SK-N-SH (cell line): ENCODE data around the gene TRPV5. TPM values are rescaled to one million over a fixed set of nuclear protein-coding genes. Genes with fewer than 3 reads are reported as not detected.

ENCODE experiments used
- CTCF ChIA-PET: fragments of 300-600, 350-600 bp; formaldehyde crosslinking; extraction: SDS; loops from one replicate; lab custom pipeline; 2021; lab: Yijun Ruan, JAX
- POLR2A ChIA-PET: fragments of 350-600 bp; sonication (Branson Sonifier 250); formaldehyde crosslinking; extraction: SDS; loops from one replicate; lab custom pipeline; 2020; ENCODE audit warnings: antibody characterized with exemption, inconsistent platforms; lab: Yijun Ruan, JAX
- DNase-seq: peaks from one replicate; pipeline ENCODE4 v3.0.0; 2012
- H2AFZ ChIP-seq: fragments of 200-600 bp; sonication (generic); 2 replicates; pipeline ENCODE4 v1.8.1; 2016; ENCODE audit warnings: antibody characterized with exemption, mild to moderate bottlenecking, low read depth
- H3F3A ChIP-seq: fragments of 200-600 bp; sonication (generic); replicated peaks from 2 replicates; pipeline ENCODE3; 2016; ENCODE audit warnings: antibody characterized with exemption, mild to moderate bottlenecking; ENCODE audit not compliant: insufficient read depth
- H3K27ac ChIP-seq, 2 experiments: fragments of 200-500 bp in 1 of 2; fragments of 200-600 bp in 1 of 2; sonication (Bioruptor generic) in 1 of 2; sonication (generic), shearing (Covaris generic) in 1 of 2; 2 replicates each; pipeline versions ENCODE4 v1.5.1 to v1.6.1; 2014 to 2016; ENCODE audit warnings: low read depth in 2 of 2, inconsistent platforms in 1 of 2, low read length in 1 of 2, mild to moderate bottlenecking in 1 of 2, mixed read lengths in 1 of 2
- H3K27me3 ChIP-seq: fragments of 200-600 bp; sonication (generic), shearing (Covaris generic); 2 replicates; pipeline ENCODE4 v1.6.1; 2016; ENCODE audit warnings: mixed run types; ENCODE audit not compliant: insufficient read depth
- H3K36me3 ChIP-seq, 2 experiments: fragments of 200-500 bp in 1 of 2; fragments of 200-600 bp in 1 of 2; sonication (Bioruptor generic) in 1 of 2; sonication (generic) in 1 of 2; replicated peaks in 1 of 2; 2 replicates each; pipeline versions ENCODE3 to v1.5.1; 2014 to 2016; ENCODE audit warnings: low read length in 1 of 2, mild to moderate bottlenecking in 1 of 2; ENCODE audit not compliant: insufficient read depth in 2 of 2, control insufficient read depth in 1 of 2
- H3K4me1 ChIP-seq, 2 experiments: fragments of 200-500 bp in 1 of 2; fragments of 200-600 bp in 1 of 2; sonication (Bioruptor generic) in 1 of 2; sonication (generic), shearing (Covaris generic) in 1 of 2; 2 replicates each; pipeline versions ENCODE4 v1.5.1 to v1.6.1; 2014 to 2016; ENCODE audit warnings: low read depth in 1 of 2, low read length in 1 of 2, mixed run types in 1 of 2; ENCODE audit not compliant: insufficient read depth in 2 of 2, control insufficient read depth in 1 of 2
- H3K4me2 ChIP-seq: fragments of 200-600 bp; sonication (generic), shearing (Covaris generic); 2 replicates; pipeline ENCODE4 v1.6.1; 2017; ENCODE audit warnings: mixed run types
- H3K4me3 ChIP-seq, 2 experiments: fragments of 200-500 bp in 1 of 2; fragments of 200-600 bp in 1 of 2; sonication (Bioruptor generic) in 1 of 2; sonication (generic), shearing (Covaris generic) in 1 of 2; 2 replicates each; pipeline versions ENCODE4 v1.5.1 to v1.8.1; 2014 to 2016; ENCODE audit warnings: low read depth in 2 of 2, inconsistent platforms in 1 of 2, low read length in 1 of 2, mild to moderate bottlenecking in 1 of 2, mixed read lengths in 1 of 2, moderate library complexity in 1 of 2
- H3K79me2 ChIP-seq: fragments of 200-600 bp; sonication (generic); 2 replicates; pipeline ENCODE4 v1.8.1; 2017; ENCODE audit warnings: mild to moderate bottlenecking; ENCODE audit not compliant: insufficient read depth
- H3K9ac ChIP-seq: fragments of 200-600 bp; sonication (generic); 2 replicates; pipeline ENCODE4 v1.6.1; 2017; ENCODE audit warnings: mixed run types
- H3K9me2 ChIP-seq: fragments of 200-600 bp; sonication (generic); 2 replicates; pipeline ENCODE4 v1.6.1; 2017; ENCODE audit warnings: mixed run types
- H3K9me3 ChIP-seq: fragments of 200-600 bp; sonication (generic); 2 replicates; pipeline ENCODE4 v1.6.1; 2017; ENCODE audit warnings: mixed run types, mild to moderate bottlenecking, moderate library complexity
- H4K20me1 ChIP-seq: fragments of 200-600 bp; sonication (generic); 2 replicates; pipeline ENCODE4 v1.6.1; 2017; ENCODE audit warnings: mild to moderate bottlenecking, mixed run types; ENCODE audit not compliant: insufficient read depth
- CHD2 ChIP-seq: fragments of 150-350 bp; IDR thresholded peaks from 2 replicates; pipeline ENCODE4 v1.6.1; 2018; ENCODE audit warnings: low read length; ENCODE audit not compliant: partially characterized antibody
- ELF1 ChIP-seq: IDR thresholded peaks from 2 replicates; pipeline ENCODE4 v1.4.0; 2012
- FOSL2 ChIP-seq: IDR thresholded peaks from 2 replicates; pipeline ENCODE4 v1.4.0; 2012; ENCODE audit warnings: low read depth, mild to moderate bottlenecking, moderate library complexity, borderline replicate concordance
- GATA2 ChIP-seq: sonication (generic); formaldehyde crosslinking; IDR thresholded peaks from 2 replicates; pipeline ENCODE4 v1.5.0; 2020; ENCODE audit warnings: mild to moderate bottlenecking, missing genetic modification reagents
- JUND ChIP-seq: IDR thresholded peaks from 2 replicates; pipeline ENCODE4 v1.4.0; 2012
- MAX ChIP-seq: IDR thresholded peaks from 2 replicates; pipeline ENCODE4 v1.4.0; 2012; ENCODE audit warnings: low read depth
- MXI1 ChIP-seq: IDR thresholded peaks from 2 replicates; pipeline ENCODE4 v1.6.1; 2012; ENCODE audit warnings: mild to moderate bottlenecking, low read depth, low read length, improper control_type of control experiment
- NRF1 ChIP-seq: IDR thresholded peaks from 2 replicates; pipeline ENCODE4 v1.6.1; 2012; ENCODE audit warnings: low read depth, mild to moderate bottlenecking, low read length
- POLR2AphosphoS5 ChIP-seq: IDR thresholded peaks from 2 replicates; pipeline ENCODE4 v1.6.1; 2012; ENCODE audit warnings: low read depth, low read length
- RAD21 ChIP-seq: IDR thresholded peaks from 2 replicates; pipeline ENCODE4 v1.6.1; 2012; ENCODE audit warnings: mild to moderate bottlenecking, low read length
- RCOR1 ChIP-seq: fragments of 150-350 bp; IDR thresholded peaks from 2 replicates; pipeline ENCODE4 v1.6.1; 2017; ENCODE audit warnings: antibody characterized with exemption, low read length
- RFX5 ChIP-seq: IDR thresholded peaks from 2 replicates; pipeline ENCODE4 v1.6.1; 2012; ENCODE audit warnings: mild to moderate bottlenecking, improper control_type of control experiment, low read length
- RXRA ChIP-seq: IDR thresholded peaks from 2 replicates; pipeline ENCODE4 v1.4.0; 2012; ENCODE audit warnings: low read depth, mild to moderate bottlenecking, borderline replicate concordance
- TCF12 ChIP-seq: IDR thresholded peaks from 2 replicates; pipeline ENCODE4 v1.4.0; 2012
- TEAD4 ChIP-seq: IDR thresholded peaks from 2 replicates; pipeline ENCODE4 v1.4.0; 2012; ENCODE audit warnings: mild to moderate bottlenecking, borderline replicate concordance; ENCODE audit not compliant: insufficient read depth
- YY1 ChIP-seq: IDR thresholded peaks from 2 replicates; pipeline ENCODE4 v1.4.0; 2012; ENCODE audit warnings: low read depth, mild to moderate bottlenecking
- ZBTB33 ChIP-seq: IDR thresholded peaks from 2 replicates; pipeline ENCODE4 v1.4.0; 2012; ENCODE audit warnings: low read depth, borderline replicate concordance
- polyA plus RNA-seq, 3 experiments: library from polyadenylated mRNA; depleted of rRNA; stranded (reverse); fragments of >200 nt; gene quantifications; 2 replicates each; pipeline ENCODE4 v1.2.3, GENCODE V29; 2012
- TF ChIP-seq, protein P1 (sequence below): fragments of 200-600 bp; sonication (generic); IDR thresholded peaks from 2 replicates; pipeline ENCODE4 v1.6.1; 2017; ENCODE audit warnings: antibody characterized with exemption, mild to moderate bottlenecking, moderate library complexity
- TF ChIP-seq, protein P2 (sequence below): IDR thresholded peaks from 2 replicates; pipeline ENCODE4 v1.6.1; 2012; ENCODE audit warnings: mild to moderate bottlenecking, low read depth, low read length, moderate library complexity

Gene TRPV5
- polyA plus RNA-seq, 1 of the 3 experiments (the other 2 are of a cell fraction) = not detected

DNA sequence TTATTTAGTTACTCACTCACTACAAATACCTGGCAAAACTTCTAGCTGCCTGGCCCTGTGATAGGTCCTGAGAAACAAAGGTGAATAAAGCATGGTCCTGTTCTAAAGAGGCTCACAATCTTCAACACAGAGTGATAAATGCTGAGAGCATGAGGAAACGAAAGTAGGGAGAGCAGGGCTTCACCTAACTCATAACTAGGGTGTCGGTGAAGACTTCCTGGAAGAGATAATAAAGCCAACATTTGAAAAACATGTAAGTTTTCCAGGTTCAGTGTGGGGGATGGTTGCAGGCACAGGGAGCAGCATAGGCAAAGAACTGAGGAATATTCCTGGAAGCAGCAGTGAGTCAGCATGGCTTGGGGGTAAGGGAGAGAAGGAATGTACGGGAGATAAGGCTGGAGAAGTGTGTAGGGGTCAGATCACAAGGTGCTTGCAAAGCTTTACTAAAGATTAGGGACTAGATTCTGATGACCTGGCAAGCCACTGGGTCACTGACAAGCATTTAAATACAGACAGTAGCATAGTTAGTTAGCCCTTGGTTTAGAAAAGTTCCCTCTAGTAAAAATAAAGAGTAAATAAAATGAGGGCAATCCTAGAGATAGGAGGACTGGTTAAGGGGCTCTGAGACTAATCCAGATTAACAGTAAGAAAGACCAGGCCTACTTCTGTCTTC is 23.5 kb upstream of the TRPV5 start (continued):
- TF ChIP-seq ZBTB33 (no peak), TEAD4 (no peak), RXRA (no peak), POLR2AphosphoS5 (no peak), TCF12 (no peak), ELF1 (no peak), FOSL2 (no peak), RFX5 (no peak), YY1 (no peak)
- TF ChIP-seq, protein P1, sequence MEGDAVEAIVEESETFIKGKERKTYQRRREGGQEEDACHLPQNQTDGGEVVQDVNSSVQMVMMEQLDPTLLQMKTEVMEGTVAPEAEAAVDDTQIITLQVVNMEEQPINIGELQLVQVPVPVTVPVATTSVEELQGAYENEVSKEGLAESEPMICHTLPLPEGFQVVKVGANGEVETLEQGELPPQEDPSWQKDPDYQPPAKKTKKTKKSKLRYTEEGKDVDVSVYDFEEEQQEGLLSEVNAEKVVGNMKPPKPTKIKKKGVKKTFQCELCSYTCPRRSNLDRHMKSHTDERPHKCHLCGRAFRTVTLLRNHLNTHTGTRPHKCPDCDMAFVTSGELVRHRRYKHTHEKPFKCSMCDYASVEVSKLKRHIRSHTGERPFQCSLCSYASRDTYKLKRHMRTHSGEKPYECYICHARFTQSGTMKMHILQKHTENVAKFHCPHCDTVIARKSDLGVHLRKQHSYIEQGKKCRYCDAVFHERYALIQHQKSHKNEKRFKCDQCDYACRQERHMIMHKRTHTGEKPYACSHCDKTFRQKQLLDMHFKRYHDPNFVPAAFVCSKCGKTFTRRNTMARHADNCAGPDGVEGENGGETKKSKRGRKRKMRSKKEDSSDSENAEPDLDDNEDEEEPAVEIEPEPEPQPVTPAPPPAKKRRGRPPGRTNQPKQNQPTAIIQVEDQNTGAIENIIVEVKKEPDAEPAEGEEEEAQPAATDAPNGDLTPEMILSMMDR = no peak

GRCh38 chr7:142954680-142955268 is 21.2 kb upstream of the TRPV5 start:
- no peak for TF ChIP-seq RAD21
- TF ChIP-seq, protein P2, sequence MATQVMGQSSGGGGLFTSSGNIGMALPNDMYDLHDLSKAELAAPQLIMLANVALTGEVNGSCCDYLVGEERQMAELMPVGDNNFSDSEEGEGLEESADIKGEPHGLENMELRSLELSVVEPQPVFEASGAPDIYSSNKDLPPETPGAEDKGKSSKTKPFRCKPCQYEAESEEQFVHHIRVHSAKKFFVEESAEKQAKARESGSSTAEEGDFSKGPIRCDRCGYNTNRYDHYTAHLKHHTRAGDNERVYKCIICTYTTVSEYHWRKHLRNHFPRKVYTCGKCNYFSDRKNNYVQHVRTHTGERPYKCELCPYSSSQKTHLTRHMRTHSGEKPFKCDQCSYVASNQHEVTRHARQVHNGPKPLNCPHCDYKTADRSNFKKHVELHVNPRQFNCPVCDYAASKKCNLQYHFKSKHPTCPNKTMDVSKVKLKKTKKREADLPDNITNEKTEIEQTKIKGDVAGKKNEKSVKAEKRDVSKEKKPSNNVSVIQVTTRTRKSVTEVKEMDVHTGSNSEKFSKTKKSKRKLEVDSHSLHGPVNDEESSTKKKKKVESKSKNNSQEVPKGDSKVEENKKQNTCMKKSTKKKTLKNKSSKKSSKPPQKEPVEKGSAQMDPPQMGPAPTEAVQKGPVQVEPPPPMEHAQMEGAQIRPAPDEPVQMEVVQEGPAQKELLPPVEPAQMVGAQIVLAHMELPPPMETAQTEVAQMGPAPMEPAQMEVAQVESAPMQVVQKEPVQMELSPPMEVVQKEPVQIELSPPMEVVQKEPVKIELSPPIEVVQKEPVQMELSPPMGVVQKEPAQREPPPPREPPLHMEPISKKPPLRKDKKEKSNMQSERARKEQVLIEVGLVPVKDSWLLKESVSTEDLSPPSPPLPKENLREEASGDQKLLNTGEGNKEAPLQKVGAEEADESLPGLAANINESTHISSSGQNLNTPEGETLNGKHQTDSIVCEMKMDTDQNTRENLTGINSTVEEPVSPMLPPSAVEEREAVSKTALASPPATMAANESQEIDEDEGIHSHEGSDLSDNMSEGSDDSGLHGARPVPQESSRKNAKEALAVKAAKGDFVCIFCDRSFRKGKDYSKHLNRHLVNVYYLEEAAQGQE = no peak
- no peak for TF ChIP-seq CHD2
- TF ChIP-seq GATA2 (CRISPR knock-in tag) = no peak
- TF ChIP-seq RCOR1 = no peak
- no peak for TF ChIP-seq MXI1
- no peak for TF ChIP-seq RXRA
- no peak for TF ChIP-seq JUND
- no peak for TF ChIP-seq NRF1
- TF ChIP-seq TCF12 = no peak
- TF ChIP-seq MAX = no peak
- Histone ChIP-seq H2AFZ (no peak overlapping the region), H3K9me3 (no peaks in the 10 kb centered on the region), H3K27ac (no peak overlapping the region), H3K9ac (no peak overlapping the region), H3K4me3 (no peak overlapping the region), H3K4me1 (no peaks in the 10 kb centered on the region), H3K27me3 (no peaks in the 10 kb centered on the region; the same call in 1 of the 2 replicates), H4K20me1 (no peaks in the 10 kb centered on the region), H3K36me3 (no peaks in the 10 kb centered on the region), H3F3A (no peaks in the 10 kb centered on the region), H3K4me2 (no peak overlapping the region), H3K9me2 (no peaks in the 10 kb centered on the region), H3K79me2 (no peaks in the 10 kb centered on the region)
- DNase-seq = no peak
- ChIA-PET CTCF (interaction anchor here (0.8 kb wide), 1 partner anchor 286 kb away, joined by 3 read pairs; no protein-coding TSS in a partner anchor), POLR2A (no interaction called here)
